ENCODE results near the gene KRTAP12-3.
"Not testable (repeated sequence)": the region's sequence is repeated elsewhere in the genome, so short reads cannot be mapped to it uniquely, and the experiment has no call there.

The KRTAP12-3 gene

GRCh38 chr21:44650973-44651675 is 6.6 kb upstream of the KRTAP12-3 start:
- no peak for DNase-seq (ENCODE audit: low read depth in 2 of 2)

GRCh38 chr21:44653123-44653522 is 4.6 kb upstream of the KRTAP12-3 start:
- no peak for DNase-seq (ENCODE audit: low read depth in 2 of 2)

- DNase-seq (ENCODE audit: low read depth in 2 of 2) = no peak
These were observed 3.8 kb upstream of the KRTAP12-3 start for GRCh38 chr21:44653656-44654575.

- no peak for DNase-seq (ENCODE audit: low read depth in 2 of 2)
These were observed 3.1 kb upstream of the KRTAP12-3 start, which contains the start of gene KRTAP12-4 for GRCh38 chr21:44654576-44655175. KRTAP12-4 (minus strand) TSS chr21:44654659; CDS start chr21:44654614, 45 bp downstream.

GRCh38 chr21:44656868-44657267 is 864 bp upstream of the KRTAP12-3 start:
- DNase-seq (ENCODE audit: low read depth in 2 of 2) = no peak

- no peak for DNase-seq (ENCODE audit: low read depth in 2 of 2)
These were observed 794 bp downstream of the KRTAP12-3 start for GRCh38 chr21:44658541-44658910.

- no peak for DNase-seq (ENCODE audit: low read depth in 2 of 2)
These were observed 1.3 kb downstream of the KRTAP12-3 start for GRCh38 chr21:44658913-44659595.

GRCh38 chr21:44661567-44661966 is 3.8 kb downstream of the KRTAP12-3 start:
- not testable (repeated sequence) for DNase-seq (ENCODE audit: low read depth in 2 of 2)

- DNase-seq (ENCODE audit: low read depth in 2 of 2) = no peak
These were observed 7.0 kb downstream of the KRTAP12-3 start for GRCh38 chr21:44664691-44665090.

GRCh38 chr21:44666401-44667320 is 8.9 kb downstream of the KRTAP12-3 start, which contains the start of gene KRTAP12-2:
KRTAP12-2 (minus strand) TSS chr21:44666927; CDS start chr21:44666886, 41 bp downstream.
- no peak for DNase-seq (ENCODE audit: low read depth in 2 of 2)

GRCh38 chr21:44667612-44668011 is 9.9 kb downstream of the KRTAP12-3 start:
- DNase-seq (ENCODE audit: low read depth in 2 of 2) = no peak

- DNase-seq (ENCODE audit: low read depth in 2 of 2) = no peak
These were observed 13.1 kb downstream of the KRTAP12-3 start for GRCh38 chr21:44670642-44671432.

GRCh38 chr21:44671911-44672310 is 14.2 kb downstream of the KRTAP12-3 start:
- no peak for DNase-seq (ENCODE audit: low read depth in 2 of 2)

- no peak for DNase-seq (ENCODE audit: low read depth in 2 of 2)
These were observed 20.1 kb downstream of the KRTAP12-3 start for GRCh38 chr21:44677881-44678280.

- DNase-seq (ENCODE audit: low read depth in 2 of 2) = no peak
These were observed 23.4 kb downstream of the KRTAP12-3 start for GRCh38 chr21:44681152-44681551.

GRCh38 chr21:44681861-44682579 is 24.3 kb downstream of the KRTAP12-3 start, which contains the start of gene KRTAP12-1:
KRTAP12-1 (minus strand) TSS chr21:44682163; CDS start chr21:44682123, 40 bp downstream.
- no peak for DNase-seq (ENCODE audit: low read depth in 2 of 2)

- DNase-seq (ENCODE audit: low read depth in 2 of 2) = no peak
These were observed 24.9 kb downstream of the KRTAP12-3 start for GRCh38 chr21:44682580-44683151.

GRCh38 chr21:44684077-44684476 is 26.3 kb downstream of the KRTAP12-3 start:
- DNase-seq (ENCODE audit: low read depth in 2 of 2) = no peak

- no peak for DNase-seq (ENCODE audit: low read depth in 2 of 2)
These were observed 26.8 kb downstream of the KRTAP12-3 start for GRCh38 chr21:44684483-44684882.
